ENCODE results near the gene SPP2.
A peak's percentile ranks its signal among the peaks of the same experiment; 100 is the strongest.

Gene SPP2

GRCh38 chr2:234044157-234044556 is 6.3 kb upstream of the SPP2 start:
- DNase-seq: no peak

- DNase-seq: peak in 1 of 2 experiments; percentile 60
Measured at GRCh38 chr2:234046521-234046920, 4.0 kb upstream of the SPP2 start.

- no peak for DNase-seq
Measured at GRCh38 chr2:234047361-234047760, 3.1 kb upstream of the SPP2 start.

- no peak for DNase-seq
Measured at GRCh38 chr2:234048049-234048448, 2.5 kb upstream of the SPP2 start.

- no peak for DNase-seq
Measured at GRCh38 chr2:234051374-234052070, 1.0 kb downstream of the SPP2 start.

GRCh38 chr2:234058881-234059280 is 8.4 kb downstream of the SPP2 start:
- no peak for DNase-seq

- DNase-seq: no peak
Measured at GRCh38 chr2:234060236-234060635, 9.7 kb downstream of the SPP2 start.

- DNase-seq: no peak
Measured at GRCh38 chr2:234061624-234062257, 11.2 kb downstream of the SPP2 start.

GRCh38 chr2:234066587-234066986 is 16.1 kb downstream of the SPP2 start:
- no peak for DNase-seq

GRCh38 chr2:234071664-234072063 is 21.2 kb downstream of the SPP2 start:
- DNase-seq: no peak

GRCh38 chr2:234072454-234072853 is 22.0 kb downstream of the SPP2 start:
- DNase-seq: no peak

GRCh38 chr2:234074751-234075517 is 24.4 kb downstream of the SPP2 start:
- DNase-seq: peak; percentile 15 to 75

- DNase-seq: peak in 1 of 2 experiments; percentile 9
Measured at GRCh38 chr2:234075518-234075915, 25.0 kb downstream of the SPP2 start.

- DNase-seq: no peak
Measured at GRCh38 chr2:234075947-234076346, 25.4 kb downstream of the SPP2 start.

GRCh38 chr2:234076451-234076850 is 25.9 kb downstream of the SPP2 start:
- no peak for DNase-seq

- DNase-seq: no peak
Measured at GRCh38 chr2:234078129-234078528, 27.6 kb downstream of the SPP2 start.

- DNase-seq: no peak
Measured at GRCh38 chr2:234081970-234082822, 31.7 kb downstream of the SPP2 start.

GRCh38 chr2:234083572-234084348 is 33.3 kb downstream of the SPP2 start:
- DNase-seq: no peak

GRCh38 chr2:234091432-234091879 is 41.0 kb downstream of the SPP2 start:
- DNase-seq: no peak

GRCh38 chr2:234091883-234092282 is 41.4 kb downstream of the SPP2 start:
- no peak for DNase-seq

GRCh38 chr2:234092344-234092743 is 41.8 kb downstream of the SPP2 start:
- no peak for DNase-seq

- no peak for DNase-seq
Measured at GRCh38 chr2:234095301-234095700, 44.8 kb downstream of the SPP2 start.

All from NCI-H524 (cell line).